AML-193 (cell line): ENCODE data around the gene IL18BP.

Experiments
- DNase-seq, 2 experiments: peaks; one replicate each; lab custom pipeline; 2025; lab: John Stamatoyannopoulos, UW

The IL18BP gene

DNA sequence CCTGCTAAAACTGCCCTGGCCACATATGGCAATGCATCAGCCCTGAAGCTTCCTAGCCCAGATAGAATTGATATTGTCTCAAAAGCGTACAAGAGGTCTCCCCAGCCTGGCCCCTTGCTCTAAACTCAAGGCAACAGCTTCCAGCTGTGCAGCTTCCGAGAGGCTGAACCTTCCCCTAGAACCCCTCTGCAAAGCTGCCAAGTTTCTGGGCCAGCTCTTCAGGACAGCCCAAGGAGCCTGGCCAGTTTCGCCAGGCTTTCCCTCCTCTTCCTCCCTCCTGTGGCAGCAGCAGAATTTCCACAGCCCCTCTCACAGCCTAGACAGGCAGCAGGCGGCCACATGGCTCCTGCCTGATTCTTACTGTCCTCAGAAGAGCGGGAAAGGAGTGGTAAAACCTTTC is 47.1 kb downstream of the IL18BP start:
- DNase-seq, result no peak

DNA sequence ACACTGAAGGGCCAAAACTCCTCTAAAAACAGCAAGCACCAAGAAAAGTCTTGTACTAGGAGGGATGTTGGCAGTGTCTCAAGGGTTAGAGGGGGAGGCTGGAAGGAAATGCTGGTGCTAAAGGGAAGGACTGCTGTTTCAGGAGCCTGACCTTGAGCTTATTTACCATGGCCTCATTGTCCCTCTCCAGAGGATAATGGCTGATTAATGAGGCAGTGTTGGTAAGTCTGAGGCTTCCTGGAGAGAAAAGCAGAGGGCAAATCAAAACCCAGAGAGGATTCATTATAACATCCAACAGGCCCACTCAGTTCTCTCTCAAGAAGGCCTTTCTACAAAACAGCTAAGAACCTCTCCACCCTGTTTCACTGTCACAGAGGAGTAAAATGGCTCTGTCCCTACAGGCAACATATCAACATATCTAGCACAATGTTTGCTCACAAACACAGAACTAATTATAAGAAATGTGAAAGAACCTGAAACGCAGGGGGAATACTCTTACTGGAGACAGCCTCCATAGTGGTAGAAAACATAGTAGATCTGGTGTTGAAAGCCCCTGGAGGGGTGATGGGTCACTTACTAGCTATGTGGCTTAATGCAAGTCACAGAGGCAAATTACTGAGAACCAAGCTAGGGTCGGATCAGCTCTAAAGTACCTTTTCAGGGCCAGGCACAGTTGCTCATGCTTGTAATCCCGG is 50.2 kb downstream of the IL18BP start:
- DNase-seq, result no peak
